OCI-LY1 (cell line): ENCODE data around the gene KRT84.

Source experiments
- CTCF ChIP-seq: fragments of 200-600 bp; sonication (generic), shearing (Covaris generic); IDR thresholded peaks from 2 replicates; pipeline ENCODE4 v1.5.1; 2017; ENCODE audit warnings: mild to moderate bottlenecking, antibody characterized with exemption, low read length, moderate library complexity, mixed read lengths
- EZH2 ChIP-seq: fragments of 200-600 bp; sonication (generic), shearing (Covaris generic); IDR thresholded peaks from 2 replicates; pipeline ENCODE4 v1.8.0; 2017; ENCODE audit warnings: borderline replicate concordance, mixed run types, mild to moderate bottlenecking, antibody characterized with exemption, low read length, moderate library complexity, mixed read lengths

DNA sequence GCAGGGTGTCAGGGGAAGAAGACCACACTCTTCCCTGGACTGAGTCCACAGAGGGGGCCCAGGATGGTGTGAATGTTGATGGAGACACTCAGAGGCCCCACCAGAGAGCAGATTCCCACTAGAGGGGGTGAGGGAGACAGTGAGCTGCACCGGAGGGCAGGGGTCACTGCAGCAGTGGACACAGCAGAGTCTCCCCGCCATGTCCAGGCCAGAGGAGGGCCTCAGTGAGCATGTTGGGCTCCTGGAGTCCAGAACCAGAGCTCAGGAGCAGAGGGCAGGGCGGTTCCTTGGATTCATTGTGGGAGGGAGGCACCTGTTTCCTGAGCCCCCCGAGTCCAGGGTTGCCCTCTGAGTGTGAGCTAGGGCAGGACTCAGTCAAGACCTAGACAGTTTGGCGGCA is 22.5 kb upstream of the KRT84 start:
- TF ChIP-seq CTCF (no peak), EZH2 (no peak)
